Measurements from ENCODE around the gene KIAA1217.
A peak's percentile ranks its signal among the peaks of the same experiment; 100 is the strongest.
"Not testable (repeated sequence)": the region's sequence is repeated elsewhere in the genome, so short reads cannot be mapped to it uniquely, and the experiment has no call there.

KIAA1217 gene

DNA sequence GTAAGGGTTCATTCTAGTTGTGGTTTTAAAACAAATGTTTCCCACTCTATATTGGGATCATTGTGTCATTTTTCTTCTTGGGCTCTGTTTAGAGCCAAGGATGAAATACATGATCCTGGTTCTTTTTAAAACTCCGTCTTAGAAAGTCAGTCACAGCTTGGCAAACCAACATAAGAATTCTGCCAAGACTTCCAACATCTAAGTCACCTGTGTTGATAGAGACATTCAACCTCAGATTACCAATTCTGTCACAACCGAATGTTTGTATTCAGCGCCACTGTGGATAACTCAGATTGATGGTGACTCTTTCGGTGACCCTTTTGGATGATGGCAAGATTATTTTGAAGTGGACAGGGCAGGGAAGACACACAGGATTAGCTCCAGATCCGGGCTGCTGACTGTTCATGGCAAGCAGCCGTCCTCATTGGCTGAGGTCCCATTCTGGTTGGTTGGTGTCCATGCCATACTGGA lies 259.4 kb downstream of the KIAA1217 start:
- no peak for DNase-seq

- peak in 1 of 2 experiments; percentile 4 for DNase-seq
Observed at GRCh38 chr10:24469993-24470392, 261.1 kb downstream of the KIAA1217 start.

GRCh38 chr10:24475598-24475997 lies 266.7 kb downstream of the KIAA1217 start:
- no peak for DNase-seq

- peak in 1 of 2 experiments; percentile 13 for DNase-seq
Observed at GRCh38 chr10:24476913-24477701, 268.2 kb downstream of the KIAA1217 start.

- no peak for DNase-seq
Observed at GRCh38 chr10:24477915-24478314, 269.0 kb downstream of the KIAA1217 start.

GRCh38 chr10:24479806-24480205 lies 270.9 kb downstream of the KIAA1217 start:
- DNase-seq, result no peak

DNA sequence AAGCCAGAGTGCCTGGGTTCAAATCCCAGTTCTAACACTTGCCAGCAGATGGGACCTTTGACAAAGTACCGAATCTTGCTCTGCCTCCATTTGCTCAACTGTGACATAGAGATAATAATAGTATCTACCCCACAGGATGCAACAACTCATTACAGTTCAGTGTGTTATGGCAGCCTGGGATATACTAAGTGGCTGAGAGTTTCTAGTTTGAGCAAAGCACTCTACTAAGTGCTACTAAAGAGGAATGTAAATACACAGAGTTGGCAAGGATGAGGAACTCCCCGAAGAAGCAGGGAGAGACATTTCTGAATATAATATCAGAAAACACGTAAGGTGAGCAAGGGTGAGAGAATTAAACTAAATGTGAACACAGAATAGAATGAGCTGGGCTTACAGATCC lies 271.5 kb downstream of the KIAA1217 start:
- DNase-seq, result no peak

- DNase-seq, result no peak
Observed at GRCh38 chr10:24481241-24481640, 272.3 kb downstream of the KIAA1217 start.

DNA sequence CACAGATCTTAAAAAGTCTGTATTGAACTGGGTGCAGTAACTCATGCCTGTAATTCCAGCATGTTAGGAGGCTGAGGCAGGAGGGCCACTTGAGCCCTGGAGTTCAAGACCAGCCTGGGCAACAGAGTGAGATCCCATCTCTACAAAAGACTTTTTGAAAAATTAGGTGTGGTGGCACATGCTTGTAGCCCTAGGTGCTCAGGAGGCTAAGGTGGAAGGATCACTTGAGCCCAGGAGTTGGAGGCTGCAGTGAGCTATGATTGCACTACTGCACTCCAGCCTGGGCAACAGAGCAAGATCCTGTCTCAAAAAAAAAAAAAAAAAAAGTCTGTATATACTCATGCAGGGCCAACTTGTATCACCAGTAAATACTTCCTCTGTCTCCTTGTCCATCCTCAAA lies 273.8 kb downstream of the KIAA1217 start:
- not testable (repeated sequence) for DNase-seq

DNA sequence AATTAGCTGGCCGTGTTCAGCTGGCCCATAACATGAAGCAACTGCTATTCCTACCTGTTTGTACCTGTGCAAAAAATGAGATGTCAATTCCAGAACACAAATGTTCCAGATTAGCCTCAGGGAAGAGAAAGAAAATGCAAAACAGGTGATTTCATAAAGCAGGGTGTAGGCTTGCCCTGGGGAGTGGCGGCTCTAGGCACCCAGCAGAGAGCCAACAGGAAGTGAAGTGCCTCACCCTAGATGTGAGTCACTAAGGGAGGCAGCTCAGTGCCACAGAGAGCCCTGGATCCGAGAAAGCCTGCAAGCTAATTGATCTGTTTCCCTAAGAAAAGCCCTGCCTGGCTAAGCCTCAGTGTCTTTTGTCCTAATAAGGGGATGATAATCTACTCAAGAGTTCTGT lies 274.8 kb downstream of the KIAA1217 start:
- peak; percentile 75 to 80 for DNase-seq

- DNase-seq, result no peak
Observed at GRCh38 chr10:24484771-24485170, 275.8 kb downstream of the KIAA1217 start.

DNA sequence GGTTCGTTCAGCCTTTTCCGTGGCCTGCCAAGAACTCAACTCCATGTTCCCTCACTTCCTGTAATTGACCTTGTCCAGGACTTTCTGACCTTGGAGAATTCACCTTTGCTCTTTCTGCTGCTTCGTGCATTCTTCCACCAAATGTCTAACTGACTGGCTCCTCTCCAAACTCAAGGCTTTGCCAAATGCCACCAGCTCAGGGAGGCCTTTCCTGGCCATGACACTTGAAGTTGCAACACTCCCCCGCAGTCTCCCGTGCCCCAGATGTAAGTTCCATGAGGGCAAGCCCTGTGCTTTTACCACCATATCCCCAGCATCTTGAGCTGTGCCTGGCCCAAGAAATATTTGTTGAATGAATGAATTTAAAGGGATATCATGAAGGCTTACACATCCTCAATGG lies 276.4 kb downstream of the KIAA1217 start:
- DNase-seq, result no peak

- DNase-seq, result no peak
Observed at GRCh38 chr10:24488631-24489030, 279.7 kb downstream of the KIAA1217 start.

GRCh38 chr10:24493165-24493564 lies 284.2 kb downstream of the KIAA1217 start:
- DNase-seq, result no peak

GRCh38 chr10:24494236-24494635 lies 285.3 kb downstream of the KIAA1217 start:
- DNase-seq, result peak; percentile 35 to 38

DNA sequence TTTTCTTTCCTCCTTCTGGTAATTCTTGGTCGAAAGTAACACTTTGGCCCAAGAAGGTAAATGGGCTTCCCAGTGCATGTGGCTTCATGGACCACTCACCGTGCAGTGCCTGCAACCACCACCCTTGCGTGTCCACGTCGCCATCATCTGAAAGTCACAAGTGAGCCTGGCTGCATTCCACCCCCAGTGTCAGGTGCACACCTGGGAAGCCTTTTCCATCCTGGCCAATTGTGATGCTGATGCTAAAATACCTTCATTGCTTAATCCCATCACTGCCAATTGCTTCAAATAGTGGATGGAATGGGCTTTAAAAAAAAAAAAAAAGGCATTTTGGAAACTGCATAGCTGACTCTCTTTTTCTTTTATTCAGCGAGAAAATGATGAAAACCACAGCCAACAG lies 285.8 kb downstream of the KIAA1217 start:
- DNase-seq, result no peak

DNA sequence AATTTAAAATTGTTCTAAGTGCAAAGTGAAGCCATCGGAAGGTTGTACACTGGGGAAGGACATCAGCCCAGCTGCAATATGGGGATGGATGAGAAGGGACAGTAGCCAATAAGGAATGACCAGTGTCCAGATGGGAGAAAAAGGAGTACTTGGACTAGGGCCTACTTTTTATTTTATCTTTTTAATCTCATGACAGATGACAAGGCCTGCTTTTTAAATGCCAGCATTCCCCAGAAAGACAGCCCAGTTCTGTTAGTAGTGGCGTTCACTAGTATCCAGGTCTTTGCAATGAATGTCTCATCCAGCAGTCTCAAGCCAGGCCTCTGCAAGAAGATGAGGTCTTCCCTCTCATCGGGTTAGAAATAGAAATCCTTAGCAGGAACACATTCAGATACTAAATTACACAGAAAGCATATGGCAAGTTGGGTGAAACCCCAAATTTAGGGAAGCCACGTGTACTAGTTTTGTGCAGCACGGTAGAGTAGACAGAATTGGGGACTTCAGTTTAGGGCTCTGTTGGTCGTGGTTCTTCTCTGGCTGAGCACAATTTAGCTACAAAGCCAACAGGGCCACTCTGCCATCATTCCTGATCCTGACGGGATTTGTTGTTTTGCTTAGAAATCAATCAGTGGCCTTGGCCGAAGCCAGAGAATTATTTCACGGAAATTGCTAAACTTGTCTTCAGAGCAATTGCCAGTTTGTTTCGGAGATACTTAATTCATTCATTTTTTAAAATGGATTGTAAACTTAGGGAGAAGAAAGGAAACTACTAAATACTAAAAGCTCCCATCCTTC lies 286.9 kb downstream of the KIAA1217 start:
- DNase-seq, result no peak

GRCh38 chr10:24496906-24497305 lies 288.0 kb downstream of the KIAA1217 start:
- no peak for DNase-seq

DNA sequence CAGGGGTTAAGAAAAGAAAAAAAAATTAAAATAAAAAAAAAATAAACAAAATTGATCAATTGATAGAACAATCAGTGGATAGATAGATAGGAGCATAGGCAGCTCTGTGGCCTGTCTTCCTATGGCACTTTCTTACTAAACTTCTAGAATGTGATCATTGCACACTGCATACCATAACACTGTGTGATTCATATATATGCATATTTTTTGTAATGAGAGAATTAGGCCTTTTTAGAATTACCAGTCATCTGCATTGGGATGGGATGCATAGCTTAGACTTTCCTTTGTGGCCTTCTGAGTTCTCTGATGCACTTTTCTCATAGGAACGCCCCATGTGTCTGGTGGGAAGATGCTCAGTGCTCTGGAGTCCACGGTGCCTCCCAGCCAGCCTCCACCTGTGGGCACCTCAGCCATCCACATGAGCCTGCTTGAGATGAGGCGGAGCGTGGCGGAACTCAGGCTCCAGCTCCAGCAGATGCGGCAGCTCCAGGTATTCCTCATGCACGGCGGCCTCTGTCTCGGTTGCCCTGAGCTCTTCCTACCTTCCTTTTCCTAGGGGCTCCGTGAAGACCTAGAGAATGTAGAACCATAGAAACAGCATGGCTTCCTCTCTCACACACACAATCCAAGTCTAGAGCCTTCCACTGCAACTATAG lies 292.2 kb downstream of the KIAA1217 start:
- DNase-seq, result no peak

DNA sequence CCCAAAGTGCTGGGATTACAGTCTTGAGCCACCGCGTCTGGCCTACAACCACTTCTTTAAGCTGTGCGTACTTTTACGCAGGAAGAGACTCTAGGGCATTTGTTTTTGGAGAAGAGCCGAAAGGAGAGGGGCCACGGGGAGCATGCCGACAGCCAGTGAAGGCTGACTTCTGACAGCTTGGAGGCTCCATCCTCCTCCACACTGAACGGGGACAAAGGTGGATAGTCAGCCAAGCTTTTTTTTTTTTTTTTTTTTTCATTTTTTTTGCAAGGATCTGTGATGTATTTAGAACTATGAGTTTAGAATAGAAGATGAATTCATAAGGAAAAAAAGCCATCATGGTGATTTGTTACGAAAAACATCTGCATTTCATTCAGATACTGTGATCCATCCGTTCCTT lies 293.1 kb downstream of the KIAA1217 start:
- DNase-seq, result no peak

DNA sequence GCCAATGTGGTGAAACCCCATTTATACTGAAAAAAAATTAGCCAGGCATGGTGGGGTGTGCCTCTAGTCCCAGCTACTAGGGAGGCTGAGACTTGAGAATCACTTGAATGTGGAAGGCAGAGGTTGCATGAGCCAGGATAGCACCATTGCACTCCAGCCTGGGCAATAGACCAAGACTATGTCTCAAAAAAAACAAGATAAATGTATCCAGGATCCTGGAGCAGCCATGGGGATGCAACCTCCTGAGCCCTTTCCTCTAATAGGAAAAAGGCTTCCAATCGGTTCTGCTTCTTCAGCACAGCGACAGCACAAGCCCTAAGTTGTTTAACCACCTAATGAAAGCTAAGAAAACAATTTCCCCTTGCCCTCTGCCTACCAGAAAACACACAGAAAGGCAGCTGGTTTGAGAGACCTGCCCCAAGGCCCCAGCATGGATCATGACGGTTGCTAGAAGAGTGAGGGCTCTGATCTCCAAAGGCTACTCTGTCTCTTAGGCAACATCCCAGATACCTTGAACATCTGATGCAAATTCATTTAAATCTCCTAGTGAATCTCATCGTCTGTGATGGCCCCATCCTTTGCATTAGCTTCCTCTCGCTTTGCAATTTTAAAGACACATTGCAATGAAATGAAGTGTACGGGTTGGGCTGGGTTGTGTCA lies 294.0 kb downstream of the KIAA1217 start:
- peak; percentile 89 to 91 for DNase-seq

DNA sequence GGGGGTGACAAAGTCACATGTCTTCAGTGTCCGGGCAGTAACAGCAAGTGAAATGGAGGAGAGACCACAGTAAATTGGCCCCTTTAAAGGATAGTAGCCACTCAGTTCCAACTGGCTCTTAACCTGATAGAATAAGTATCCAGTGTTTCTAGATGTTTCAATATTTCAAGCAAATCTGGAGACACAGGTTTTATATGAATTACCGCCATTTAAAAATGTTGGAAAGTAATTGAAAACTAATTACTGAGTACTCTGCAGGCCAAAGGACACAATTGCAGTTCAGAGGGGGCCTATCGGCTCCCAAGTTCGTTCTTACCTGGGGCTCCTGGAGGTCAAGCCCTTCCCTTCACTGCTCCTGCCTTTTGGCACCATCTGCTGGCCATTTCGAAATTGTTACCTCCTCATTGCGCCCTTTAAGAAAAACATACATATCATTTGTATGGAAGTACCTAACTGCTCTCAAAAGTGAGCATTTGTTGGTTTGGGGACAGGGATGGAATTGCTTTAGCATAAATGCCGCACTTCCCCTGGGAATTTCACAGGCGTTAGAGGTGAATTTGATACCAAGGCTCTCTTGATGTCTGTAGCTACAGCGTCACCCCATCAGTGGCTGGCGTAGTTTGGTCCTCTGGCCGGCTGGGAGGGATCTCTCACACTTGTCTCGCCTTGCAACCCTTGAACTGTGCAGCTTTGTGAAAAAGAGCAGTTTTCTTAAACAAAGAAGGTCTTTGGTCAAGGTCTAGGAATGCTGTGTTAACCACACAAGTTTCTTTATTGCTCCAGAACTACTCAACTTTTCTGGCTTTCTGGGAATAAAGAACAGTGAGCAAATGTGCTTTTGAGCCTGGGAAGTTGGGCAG lies 294.8 kb downstream of the KIAA1217 start:
- peak; percentile 64 to 72 for DNase-seq

Measured in NCI-H526 (cell line).